Peyer's patch (tissue), 4 donors: ENCODE measurements around the gene PSMG1.

Experiments used
- POLR2A ChIP-seq, 2 donors: fragments of 450-650 bp; IDR thresholded peaks; one replicate each; pipeline ENCODE4 v1.5.1; 2017; ENCODE audit warnings: antibody characterized with exemption in 2 of 2, mild to moderate bottlenecking in 2 of 2, moderate library complexity in 2 of 2
- TF ChIP-seq, protein P1 (sequence below), 6 experiments: fragments of 450-650 bp in 4 of 6; fragments of 200-600 bp in 2 of 6; sonication (generic) in 1 of 6; IDR thresholded peaks; one replicate each; pipeline ENCODE4 v1.5.1; 2017 to 2019; ENCODE audit warnings: antibody characterized with exemption in 6 of 6, mild to moderate bottlenecking in 3 of 6, moderate library complexity in 1 of 6

DNA sequence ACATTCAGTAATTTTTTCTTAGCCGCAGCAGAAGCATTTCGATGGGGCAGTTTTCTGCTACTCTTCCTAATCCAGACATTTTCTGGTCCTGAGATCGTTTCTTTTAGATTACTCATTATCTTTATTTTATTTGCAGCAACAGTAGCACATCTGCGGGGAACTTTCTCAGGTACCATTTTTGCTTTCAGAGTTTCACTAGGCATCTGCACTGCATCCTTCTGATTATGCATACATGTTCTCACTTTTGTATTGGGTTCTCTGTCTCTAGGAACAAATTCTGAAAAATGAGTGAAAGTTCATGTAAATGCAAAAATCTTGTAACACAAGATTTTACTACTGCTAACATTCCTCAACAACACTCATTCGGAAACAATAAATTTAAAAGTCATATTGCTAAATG, 3.9 kb upstream of the PSMG1 start:
- TF ChIP-seq, protein P1, sequence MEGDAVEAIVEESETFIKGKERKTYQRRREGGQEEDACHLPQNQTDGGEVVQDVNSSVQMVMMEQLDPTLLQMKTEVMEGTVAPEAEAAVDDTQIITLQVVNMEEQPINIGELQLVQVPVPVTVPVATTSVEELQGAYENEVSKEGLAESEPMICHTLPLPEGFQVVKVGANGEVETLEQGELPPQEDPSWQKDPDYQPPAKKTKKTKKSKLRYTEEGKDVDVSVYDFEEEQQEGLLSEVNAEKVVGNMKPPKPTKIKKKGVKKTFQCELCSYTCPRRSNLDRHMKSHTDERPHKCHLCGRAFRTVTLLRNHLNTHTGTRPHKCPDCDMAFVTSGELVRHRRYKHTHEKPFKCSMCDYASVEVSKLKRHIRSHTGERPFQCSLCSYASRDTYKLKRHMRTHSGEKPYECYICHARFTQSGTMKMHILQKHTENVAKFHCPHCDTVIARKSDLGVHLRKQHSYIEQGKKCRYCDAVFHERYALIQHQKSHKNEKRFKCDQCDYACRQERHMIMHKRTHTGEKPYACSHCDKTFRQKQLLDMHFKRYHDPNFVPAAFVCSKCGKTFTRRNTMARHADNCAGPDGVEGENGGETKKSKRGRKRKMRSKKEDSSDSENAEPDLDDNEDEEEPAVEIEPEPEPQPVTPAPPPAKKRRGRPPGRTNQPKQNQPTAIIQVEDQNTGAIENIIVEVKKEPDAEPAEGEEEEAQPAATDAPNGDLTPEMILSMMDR (IDR thresholded peaks at IDR 0.05), result no peak
- TF ChIP-seq POLR2A (IDR thresholded peaks at IDR 0.05), result no peak
